DND-41 (cell line): ENCODE data around the gene TUBB3.

Experiments
- CTCF ChIP-seq: IDR thresholded peaks from 2 replicates; pipeline ENCODE4 v1.5.1; 2012; ENCODE audit warnings: borderline replicate concordance, low read length, moderate library complexity, mild to moderate bottlenecking; ENCODE audit not compliant: poor library complexity, severe bottlenecking; ENCODE audit errors: extremely low read depth
- EZH2 ChIP-seq: IDR thresholded peaks from 3 replicates; pipeline ENCODE4 v1.6.1; 2012; ENCODE audit warnings: borderline replicate concordance, low read depth, mild to moderate bottlenecking, moderate library complexity, low read length, inconsistent platforms; ENCODE audit not compliant: severe bottlenecking

GRCh38 chr16:89883346-89884040, 39.6 kb upstream of the TUBB3 start:
- TF ChIP-seq CTCF (no peak), EZH2 (no peak)
